Ishikawa (cell line): Measurements from ENCODE around the gene TTLL13.

Experiments
- CEBPB ChIP-seq: IDR thresholded peaks from 2 replicates; pipeline ENCODE4 v1.6.1; 2012
- CREB1 ChIP-seq: IDR thresholded peaks from 2 replicates; pipeline ENCODE4 v1.6.1; 2012; ENCODE audit warnings: low read depth
- EGR1 ChIP-seq: IDR thresholded peaks from 2 replicates; pipeline ENCODE4 v1.6.1; 2012
- EP300 ChIP-seq: IDR thresholded peaks from 2 replicates; pipeline ENCODE4 v1.6.1; 2012; ENCODE audit warnings: borderline replicate concordance
- FOXM1 ChIP-seq: IDR thresholded peaks from 2 replicates; pipeline ENCODE4 v1.6.1; 2012; ENCODE audit warnings: low read depth, borderline replicate concordance
- NFIC ChIP-seq: IDR thresholded peaks from 2 replicates; pipeline ENCODE4 v1.6.1; 2012
- RAD21 ChIP-seq: IDR thresholded peaks from 2 replicates; pipeline ENCODE4 v1.6.1; 2012; ENCODE audit warnings: low read depth
- TAF1 ChIP-seq: IDR thresholded peaks from 2 replicates; pipeline ENCODE4 v1.6.1; 2012; ENCODE audit warnings: low read depth, mild to moderate bottlenecking
- TCF12 ChIP-seq: IDR thresholded peaks from 2 replicates; pipeline ENCODE4 v1.6.1; 2012; ENCODE audit warnings: low read depth
- TEAD4 ChIP-seq: IDR thresholded peaks from 2 replicates; pipeline ENCODE4 v1.6.1; 2012
- YY1 ChIP-seq: IDR thresholded peaks from 2 replicates; pipeline ENCODE4 v1.6.1; 2012; ENCODE audit warnings: low read depth
- ZBTB7A ChIP-seq: IDR thresholded peaks from 2 replicates; pipeline ENCODE4 v1.6.1; 2012; ENCODE audit warnings: low read depth
- TF ChIP-seq, protein P1 (sequence below): IDR thresholded peaks from 2 replicates; pipeline ENCODE4 v1.6.1; 2012; ENCODE audit warnings: low read depth, mild to moderate bottlenecking
- TF ChIP-seq, protein P2 (sequence below): IDR thresholded peaks from 2 replicates; pipeline ENCODE4 v1.6.1; 2012
- TF ChIP-seq, protein P3 (sequence below): IDR thresholded peaks from 2 replicates; pipeline ENCODE4 v1.6.1; 2012

Gene TTLL13

DNA sequence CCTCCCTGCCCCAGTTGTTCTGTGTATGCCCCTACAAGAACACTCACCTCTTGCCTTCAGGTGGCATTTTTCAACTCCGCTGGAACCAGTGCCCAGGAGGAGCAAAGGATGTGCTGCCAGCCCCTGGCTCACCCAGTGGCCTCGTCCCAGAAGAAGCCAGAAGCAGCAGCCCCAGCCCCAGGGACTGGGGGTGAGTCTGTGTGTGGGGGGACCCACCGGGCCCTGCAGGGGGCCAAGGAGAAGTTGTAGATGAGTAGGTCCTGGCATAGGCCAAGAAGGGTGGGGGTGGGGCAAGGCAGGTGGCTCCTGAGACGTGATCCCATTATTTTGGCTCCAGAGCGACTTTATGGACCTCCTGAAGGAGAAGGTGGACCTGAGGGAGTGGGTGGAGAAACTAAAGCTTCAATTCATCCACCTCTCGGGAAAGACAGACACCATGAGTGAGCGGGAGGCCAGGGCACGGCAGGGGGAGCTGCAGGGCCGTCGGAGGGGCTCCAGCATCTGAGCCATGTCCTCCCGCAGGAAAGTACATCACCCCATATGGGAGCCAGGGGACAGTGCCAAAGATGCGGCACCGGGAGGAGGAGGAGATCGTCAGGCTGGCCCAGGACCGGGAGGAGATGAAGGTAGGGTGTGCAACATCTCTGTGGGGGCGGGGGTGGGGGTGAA lies 45.4 kb downstream of the TTLL13 start:
- TF ChIP-seq, protein P1, sequence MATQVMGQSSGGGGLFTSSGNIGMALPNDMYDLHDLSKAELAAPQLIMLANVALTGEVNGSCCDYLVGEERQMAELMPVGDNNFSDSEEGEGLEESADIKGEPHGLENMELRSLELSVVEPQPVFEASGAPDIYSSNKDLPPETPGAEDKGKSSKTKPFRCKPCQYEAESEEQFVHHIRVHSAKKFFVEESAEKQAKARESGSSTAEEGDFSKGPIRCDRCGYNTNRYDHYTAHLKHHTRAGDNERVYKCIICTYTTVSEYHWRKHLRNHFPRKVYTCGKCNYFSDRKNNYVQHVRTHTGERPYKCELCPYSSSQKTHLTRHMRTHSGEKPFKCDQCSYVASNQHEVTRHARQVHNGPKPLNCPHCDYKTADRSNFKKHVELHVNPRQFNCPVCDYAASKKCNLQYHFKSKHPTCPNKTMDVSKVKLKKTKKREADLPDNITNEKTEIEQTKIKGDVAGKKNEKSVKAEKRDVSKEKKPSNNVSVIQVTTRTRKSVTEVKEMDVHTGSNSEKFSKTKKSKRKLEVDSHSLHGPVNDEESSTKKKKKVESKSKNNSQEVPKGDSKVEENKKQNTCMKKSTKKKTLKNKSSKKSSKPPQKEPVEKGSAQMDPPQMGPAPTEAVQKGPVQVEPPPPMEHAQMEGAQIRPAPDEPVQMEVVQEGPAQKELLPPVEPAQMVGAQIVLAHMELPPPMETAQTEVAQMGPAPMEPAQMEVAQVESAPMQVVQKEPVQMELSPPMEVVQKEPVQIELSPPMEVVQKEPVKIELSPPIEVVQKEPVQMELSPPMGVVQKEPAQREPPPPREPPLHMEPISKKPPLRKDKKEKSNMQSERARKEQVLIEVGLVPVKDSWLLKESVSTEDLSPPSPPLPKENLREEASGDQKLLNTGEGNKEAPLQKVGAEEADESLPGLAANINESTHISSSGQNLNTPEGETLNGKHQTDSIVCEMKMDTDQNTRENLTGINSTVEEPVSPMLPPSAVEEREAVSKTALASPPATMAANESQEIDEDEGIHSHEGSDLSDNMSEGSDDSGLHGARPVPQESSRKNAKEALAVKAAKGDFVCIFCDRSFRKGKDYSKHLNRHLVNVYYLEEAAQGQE, result no peak
- TF ChIP-seq, protein P2, sequence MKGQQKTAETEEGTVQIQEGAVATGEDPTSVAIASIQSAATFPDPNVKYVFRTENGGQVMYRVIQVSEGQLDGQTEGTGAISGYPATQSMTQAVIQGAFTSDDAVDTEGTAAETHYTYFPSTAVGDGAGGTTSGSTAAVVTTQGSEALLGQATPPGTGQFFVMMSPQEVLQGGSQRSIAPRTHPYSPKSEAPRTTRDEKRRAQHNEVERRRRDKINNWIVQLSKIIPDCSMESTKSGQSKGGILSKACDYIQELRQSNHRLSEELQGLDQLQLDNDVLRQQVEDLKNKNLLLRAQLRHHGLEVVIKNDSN, result no peak
- TF ChIP-seq ZBTB7A, result no peak
- TF ChIP-seq RAD21, result no peak
- TF ChIP-seq, protein P3, sequence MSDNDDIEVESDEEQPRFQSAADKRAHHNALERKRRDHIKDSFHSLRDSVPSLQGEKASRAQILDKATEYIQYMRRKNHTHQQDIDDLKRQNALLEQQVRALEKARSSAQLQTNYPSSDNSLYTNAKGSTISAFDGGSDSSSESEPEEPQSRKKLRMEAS, result no peak
- TF ChIP-seq CEBPB, result no peak
- TF ChIP-seq CREB1, result no peak
- no peak for TF ChIP-seq EP300
- no peak for TF ChIP-seq TCF12
- no peak for TF ChIP-seq TAF1
- TF ChIP-seq NFIC, result no peak
- no peak for TF ChIP-seq EGR1
- TF ChIP-seq FOXM1, result no peak
- TF ChIP-seq TEAD4, result no peak
- TF ChIP-seq YY1, result no peak

DNA sequence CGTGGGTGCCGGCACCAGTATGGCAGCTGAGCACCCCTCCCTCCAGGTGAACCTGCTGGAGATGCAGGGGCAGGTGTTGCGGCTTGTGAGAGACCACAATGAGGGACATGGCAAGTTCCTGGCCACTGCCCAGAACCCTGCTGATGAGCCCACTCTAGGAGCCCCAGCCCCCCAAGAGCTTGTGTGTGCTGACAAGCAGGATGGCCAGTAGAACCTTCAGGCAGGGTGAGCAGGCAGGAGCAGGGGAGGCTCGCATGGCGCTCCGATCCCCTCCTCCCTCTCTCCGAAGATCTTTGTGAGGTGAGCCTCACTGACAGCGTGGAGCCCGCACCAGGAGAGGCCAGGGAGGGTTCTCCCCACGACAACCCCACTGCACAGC lies 45.9 kb downstream of the TTLL13 start:
- TF ChIP-seq EP300, result no peak
- no peak for TF ChIP-seq FOXM1
- TF ChIP-seq ZBTB7A, result no peak
- TF ChIP-seq, protein P1, result no peak
- TF ChIP-seq, protein P2, result no peak
- no peak for TF ChIP-seq TCF12
- no peak for TF ChIP-seq TAF1
- no peak for TF ChIP-seq TEAD4
- no peak for TF ChIP-seq CREB1
- TF ChIP-seq RAD21, result no peak
- TF ChIP-seq, protein P3, result no peak
- TF ChIP-seq NFIC, result no peak
- no peak for TF ChIP-seq YY1
- no peak for TF ChIP-seq CEBPB
- no peak for TF ChIP-seq EGR1

DNA sequence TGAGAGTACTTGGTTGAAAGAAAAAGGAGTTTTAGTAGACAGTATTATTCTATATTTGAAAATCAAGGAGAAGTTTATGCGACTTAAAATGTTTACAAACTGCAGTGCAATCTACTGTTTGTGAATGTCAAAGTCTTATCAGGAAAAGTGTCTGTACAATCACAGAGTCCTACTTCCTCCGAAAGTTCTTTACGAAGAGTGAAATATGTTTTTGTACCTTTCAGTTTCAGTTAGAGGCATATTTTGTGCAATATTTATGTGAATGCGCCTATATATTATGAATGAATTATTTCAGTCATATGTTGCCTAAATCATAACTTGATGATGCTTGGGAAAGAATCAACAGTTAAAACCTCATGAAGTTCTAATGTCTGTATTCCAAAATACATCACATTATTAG lies 47.7 kb downstream of the TTLL13 start:
- TF ChIP-seq RAD21 (no peak), TCF12 (no peak), NFIC (no peak), TAF1 (no peak)
- TF ChIP-seq, protein P3, result no peak
- TF ChIP-seq, protein P1, result no peak

DNA sequence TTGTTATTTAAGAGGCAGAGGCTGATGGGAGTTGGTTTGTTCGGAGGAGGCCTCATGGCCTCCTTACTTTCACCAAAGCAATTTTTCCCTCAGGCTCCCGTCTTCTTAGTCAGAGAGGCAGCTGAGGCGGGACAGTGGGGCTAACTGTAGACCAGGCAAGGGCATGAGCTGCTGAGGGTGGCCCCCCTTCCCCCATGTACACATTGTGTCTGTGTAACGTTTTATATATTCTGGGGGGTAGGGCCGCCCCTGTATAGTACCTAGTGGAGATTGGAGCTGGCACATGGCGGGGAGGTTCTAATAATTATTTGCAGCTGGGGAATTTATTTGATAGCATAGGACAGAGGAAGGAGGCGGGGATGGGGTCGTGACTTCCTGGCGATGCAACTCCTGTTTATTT lies 51.2 kb downstream of the TTLL13 start:
- no peak for TF ChIP-seq TAF1
- TF ChIP-seq RAD21, result no peak
- TF ChIP-seq CREB1, result no peak
- TF ChIP-seq FOXM1, result no peak
- TF ChIP-seq NFIC, result no peak
- TF ChIP-seq, protein P1, result no peak
- no peak for TF ChIP-seq TEAD4
- no peak for TF ChIP-seq EP300
- no peak for TF ChIP-seq TCF12
- TF ChIP-seq EGR1, result no peak
- TF ChIP-seq, protein P3, result no peak
- TF ChIP-seq, protein P2, result no peak
- no peak for TF ChIP-seq YY1
- no peak for TF ChIP-seq ZBTB7A
- TF ChIP-seq CEBPB, result no peak
